GM18951 (cell line): ENCODE measurements around the gene SLIT3.

Experiments
- POLR2A ChIP-seq: IDR thresholded peaks from 4 replicates; pipeline ENCODE4 v1.6.1; 2011; ENCODE audit warnings: mild to moderate bottlenecking; ENCODE audit not compliant: insufficient read length, insufficient read depth; ENCODE audit errors: extremely low read depth
- in situ Hi-C: fragments of 300-500 bp; cut with MboI; formaldehyde crosslinking; loops from one replicate; pipeline ENCODE4 v1.12.0; 2022; ENCODE audit warnings: low sequenced_read_pairs, mixed read lengths, inconsistent platforms; ENCODE audit not compliant: unreplicated experiment

Gene SLIT3

DNA sequence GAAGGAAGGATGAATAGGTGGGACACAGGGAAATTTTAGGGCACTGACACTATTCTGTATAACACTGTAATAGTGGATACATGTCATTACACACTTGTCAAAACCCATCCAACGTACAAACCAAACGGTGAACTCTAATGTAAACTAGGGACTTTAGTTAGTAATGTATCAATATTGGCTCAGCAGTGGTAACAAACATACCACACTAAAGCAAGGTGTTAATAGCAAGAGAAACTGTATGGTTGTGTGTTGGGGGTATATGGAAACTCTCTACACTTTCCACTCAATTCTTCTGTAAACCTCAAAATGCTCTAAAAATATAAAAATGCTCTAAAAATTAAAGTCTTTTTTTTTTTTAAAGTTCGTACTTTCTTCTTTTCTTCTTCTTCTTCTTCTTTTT, 428.7 kb downstream of the SLIT3 start:
- in situ Hi-C loops = no loop called here
- TF ChIP-seq POLR2A = no peak

DNA sequence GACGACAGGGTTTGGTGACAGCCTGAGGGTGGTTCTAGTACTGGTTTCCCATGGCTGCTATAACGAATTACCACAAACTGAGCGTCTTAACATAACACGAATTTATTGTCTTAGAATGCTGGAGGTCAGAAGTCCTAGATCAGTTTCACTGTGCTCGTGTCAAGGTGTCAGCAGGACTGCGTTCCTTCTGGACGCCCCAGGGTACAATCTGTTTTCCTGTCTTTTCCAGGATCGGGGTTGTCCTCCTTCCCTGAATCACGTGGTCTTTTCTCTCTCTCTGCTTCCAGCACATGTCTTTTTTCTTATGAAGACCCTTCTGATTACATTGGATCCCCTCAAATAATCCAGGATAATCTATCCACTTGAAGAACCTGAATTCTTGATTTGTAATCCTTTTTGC, 430.0 kb downstream of the SLIT3 start:
- no peak for TF ChIP-seq POLR2A
- in situ Hi-C loops = no loop called here

DNA sequence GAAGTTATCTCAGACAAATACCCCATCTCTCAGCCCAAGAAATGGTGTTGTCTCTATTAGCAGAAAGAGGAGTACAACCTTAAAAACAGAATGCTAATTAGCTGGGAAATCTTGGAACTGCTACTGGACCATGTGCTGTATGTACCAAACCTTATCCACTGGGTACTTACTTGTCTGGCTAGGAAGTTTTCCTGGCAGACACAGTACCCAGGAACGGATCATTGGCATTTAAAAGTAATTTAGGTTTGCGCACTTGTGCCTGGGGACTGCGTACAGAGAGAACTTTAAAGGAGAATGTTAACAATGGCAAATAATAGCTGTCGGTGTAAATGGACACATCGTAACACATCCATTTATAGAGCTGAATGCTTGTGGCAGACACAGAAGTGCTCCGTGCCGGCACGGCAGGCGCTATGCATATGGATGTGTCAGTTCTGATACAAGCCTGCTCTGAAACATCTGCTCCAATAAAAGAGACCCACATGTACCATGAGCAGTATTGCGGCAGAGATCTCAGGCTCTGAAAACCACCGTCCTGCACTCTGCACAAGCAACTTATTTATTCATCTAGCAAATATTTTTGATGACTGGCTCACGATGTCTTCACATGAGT, 431.2 kb downstream of the SLIT3 start:
- TF ChIP-seq POLR2A = no peak
- in situ Hi-C loops = no loop called here

DNA sequence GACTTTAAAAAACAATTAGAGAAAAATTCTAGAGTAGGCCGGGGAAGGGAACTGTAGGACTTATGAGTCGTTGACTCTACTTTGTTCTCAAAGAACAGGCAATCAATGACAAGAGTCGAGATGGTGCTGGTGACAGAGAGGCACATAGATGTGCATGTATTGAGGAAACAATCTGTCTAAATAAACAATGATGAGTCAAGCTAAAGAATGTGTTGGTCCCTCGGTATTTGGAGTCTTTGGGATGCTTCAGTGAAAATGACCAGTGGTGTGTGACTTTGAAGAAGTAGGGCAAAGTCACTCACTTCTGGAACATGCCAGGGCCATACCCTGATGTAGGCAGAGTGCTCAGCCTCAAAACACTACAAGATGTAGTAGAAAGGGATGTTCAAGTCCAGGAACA, 433.7 kb downstream of the SLIT3 start:
- TF ChIP-seq POLR2A = no peak
- in situ Hi-C loops = no loop called here

DNA sequence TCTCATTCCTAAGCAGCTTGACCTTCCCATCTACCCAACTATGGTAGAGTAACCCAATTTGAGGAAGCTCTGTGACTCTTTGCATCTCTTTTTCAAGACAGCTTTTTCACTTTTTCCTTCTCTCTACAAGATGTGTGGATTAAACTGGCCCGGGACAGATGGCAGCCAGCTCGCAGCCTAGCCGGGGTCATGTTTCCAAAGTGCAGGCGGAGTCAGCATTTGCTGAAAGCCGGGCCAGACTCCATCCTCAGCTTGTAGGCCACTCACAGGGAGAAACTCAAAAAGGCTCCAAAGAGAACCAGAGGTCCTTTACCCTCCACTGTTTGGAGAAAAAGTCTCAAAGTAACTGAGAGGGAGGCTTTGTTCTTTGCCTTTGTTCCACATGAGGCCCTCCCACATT, 435.0 kb downstream of the SLIT3 start:
- no peak for TF ChIP-seq POLR2A
- in situ Hi-C loops = no loop called here

DNA sequence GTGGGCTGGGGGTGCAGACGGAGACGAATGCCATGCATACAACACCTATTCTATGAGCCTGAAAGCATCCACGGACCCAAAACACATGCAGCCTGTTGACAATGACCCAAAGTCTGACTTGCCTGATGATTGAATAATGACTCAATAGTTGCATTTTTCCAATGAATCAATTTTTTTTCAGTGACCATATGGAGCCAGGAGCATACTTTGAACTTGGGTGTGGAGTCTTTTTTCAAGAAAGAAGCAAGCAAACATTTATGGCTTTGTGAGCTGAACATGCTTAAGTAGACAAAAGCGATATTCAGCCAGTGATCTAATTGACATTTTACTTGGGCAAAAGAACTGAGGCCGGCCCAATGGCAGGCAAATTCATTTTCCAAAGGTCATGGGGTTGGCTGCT, 437.9 kb downstream of the SLIT3 start:
- in situ Hi-C loops = no loop called here

DNA sequence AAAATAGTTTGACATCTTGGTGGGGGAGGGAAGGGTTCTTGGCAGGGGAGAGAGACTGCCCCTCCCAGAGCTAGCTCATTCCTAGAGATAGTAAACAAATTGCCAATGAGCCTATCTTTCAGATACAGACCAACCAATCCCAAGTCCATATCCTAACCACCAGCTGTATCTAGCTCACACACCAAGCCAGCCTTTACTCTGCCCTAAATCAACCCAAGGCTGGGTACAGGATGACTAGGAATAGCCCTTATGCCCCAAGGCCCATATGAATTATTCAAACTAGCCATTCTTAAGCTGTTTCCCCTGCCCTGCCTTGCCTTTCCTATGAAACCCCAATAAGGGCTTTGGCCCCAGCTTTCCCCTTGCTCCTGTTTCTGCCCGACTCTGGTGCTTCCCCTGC, 440.4 kb downstream of the SLIT3 start:
- in situ Hi-C loops = no loop called here

More for the DNA sequence above, 437.9 kb downstream of the SLIT3 start:
- TF ChIP-seq POLR2A = no peak

DNA sequence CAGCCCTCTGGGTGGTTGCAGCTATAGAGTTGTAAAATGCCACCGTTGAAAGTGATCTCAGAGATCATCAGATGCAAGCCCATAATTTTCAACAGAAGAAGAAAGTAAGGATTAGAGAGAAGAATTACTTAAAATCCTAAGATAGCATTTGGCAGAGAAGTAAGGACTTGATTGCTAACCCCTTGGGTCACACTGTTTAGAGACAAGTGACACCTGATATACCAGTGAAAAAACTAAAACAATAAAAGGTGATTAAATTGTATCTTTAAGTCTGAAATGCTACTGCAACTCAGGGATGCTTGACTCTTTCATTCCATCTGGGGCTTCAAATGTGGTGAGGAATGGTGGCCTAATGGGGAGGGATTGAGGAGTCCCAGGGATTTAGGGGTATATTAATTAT, 440.9 kb downstream of the SLIT3 start:
- in situ Hi-C loops = no loop called here
- TF ChIP-seq POLR2A = no peak

More for the DNA sequence above, 440.4 kb downstream of the SLIT3 start:
- TF ChIP-seq POLR2A = no peak

DNA sequence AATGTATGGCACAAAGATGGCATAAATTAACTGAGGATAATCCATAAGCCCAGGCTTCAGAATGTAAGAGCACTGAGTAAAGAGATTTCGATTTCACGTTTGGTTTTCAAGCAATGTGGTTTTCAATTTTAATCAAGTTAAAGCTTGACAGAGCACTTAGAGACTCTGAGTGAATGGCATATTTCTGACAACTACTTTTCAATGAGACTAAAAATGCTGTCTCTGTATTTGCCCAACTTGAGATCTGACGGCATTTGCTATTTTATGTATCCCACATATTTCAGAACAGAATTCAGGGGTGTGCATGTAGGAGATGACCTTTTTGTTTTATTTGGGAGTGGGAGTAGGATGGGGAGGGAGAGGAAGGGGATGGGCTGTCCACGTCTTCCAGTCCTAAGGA, 441.5 kb downstream of the SLIT3 start:
- TF ChIP-seq POLR2A = no peak

DNA sequence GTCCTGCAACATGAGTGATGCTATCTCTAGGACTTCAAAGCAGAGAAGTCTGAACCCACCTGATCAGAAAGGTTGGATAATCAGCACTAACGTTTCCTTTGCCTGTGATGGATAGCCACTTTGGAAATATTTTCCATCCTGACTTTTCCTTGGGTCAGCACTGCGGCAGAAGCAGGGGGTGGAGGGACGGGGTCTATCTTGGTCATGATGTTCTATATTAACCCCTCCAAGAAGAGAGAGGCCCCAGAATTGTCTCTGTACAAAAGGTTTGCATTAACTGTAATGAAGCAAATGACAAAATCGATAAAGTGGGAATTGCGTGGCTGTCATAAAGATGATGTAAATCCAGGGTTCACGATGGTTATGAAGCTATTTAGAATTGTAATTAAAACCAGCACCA, 441.9 kb downstream of the SLIT3 start:
- TF ChIP-seq POLR2A = no peak
- in situ Hi-C loops = no loop called here

More for the DNA sequence above, 441.5 kb downstream of the SLIT3 start:
- in situ Hi-C loops = no loop called here

DNA sequence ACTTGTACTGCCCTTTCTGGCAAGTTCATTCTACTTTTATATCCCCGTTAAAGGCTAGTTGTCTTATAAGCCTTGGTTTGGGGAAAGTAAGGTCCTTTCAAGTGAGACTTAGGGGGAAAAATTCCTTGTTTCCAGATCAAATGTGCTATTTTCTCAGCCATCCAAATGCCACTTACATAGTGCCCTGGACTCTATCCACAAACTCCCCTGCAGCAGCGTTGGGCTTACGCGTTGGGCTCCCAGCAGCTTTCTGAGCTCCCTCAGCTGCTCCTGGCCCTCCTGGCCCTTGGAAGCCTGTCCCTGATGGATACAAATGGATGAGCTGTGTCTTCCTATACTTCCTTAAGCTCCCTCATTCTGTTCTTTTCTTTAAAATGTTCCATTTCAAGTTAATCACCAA, 442.6 kb downstream of the SLIT3 start:
- in situ Hi-C loops = no loop called here
- no peak for TF ChIP-seq POLR2A

DNA sequence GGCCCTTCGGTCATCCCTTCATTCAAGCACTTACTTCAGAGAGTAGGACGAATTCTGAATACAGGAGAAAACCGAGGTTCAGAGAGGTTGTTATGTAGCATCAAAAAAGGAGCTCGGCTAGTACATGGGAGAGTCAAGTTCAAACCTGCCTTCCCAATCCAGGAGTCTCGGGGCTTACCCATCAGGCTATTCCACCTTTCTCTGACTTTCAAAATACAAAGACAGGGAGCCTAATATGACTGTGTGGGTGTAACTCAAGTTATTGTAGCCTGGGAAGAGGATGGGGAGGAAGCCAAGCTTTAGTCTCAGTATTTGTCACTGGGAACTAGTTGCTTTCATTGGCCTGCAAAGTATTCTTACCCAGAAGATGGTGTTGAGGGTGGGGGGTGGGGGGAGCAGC, 447.0 kb downstream of the SLIT3 start:
- no peak for TF ChIP-seq POLR2A
- in situ Hi-C loops = no loop called here

DNA sequence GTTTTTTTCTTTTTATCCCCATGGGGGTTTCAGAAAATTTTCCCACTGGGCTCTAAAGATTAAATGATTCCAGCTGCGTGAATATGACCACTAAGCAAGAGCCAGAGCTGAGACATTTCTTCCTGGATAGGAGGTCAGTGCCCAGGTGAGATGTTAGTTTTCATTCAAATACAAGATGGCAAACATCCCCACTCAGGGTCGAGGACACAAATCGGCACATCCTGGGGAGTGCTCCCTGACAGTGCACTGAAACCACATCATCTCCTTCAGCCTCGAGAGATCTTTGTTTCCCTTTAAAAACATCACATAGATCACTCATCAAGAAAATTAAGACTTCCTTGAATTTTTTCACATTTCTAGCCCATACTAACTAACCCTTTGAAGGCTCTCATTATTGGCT, 448.6 kb downstream of the SLIT3 start:
- in situ Hi-C loops = no loop called here
- no peak for TF ChIP-seq POLR2A

DNA sequence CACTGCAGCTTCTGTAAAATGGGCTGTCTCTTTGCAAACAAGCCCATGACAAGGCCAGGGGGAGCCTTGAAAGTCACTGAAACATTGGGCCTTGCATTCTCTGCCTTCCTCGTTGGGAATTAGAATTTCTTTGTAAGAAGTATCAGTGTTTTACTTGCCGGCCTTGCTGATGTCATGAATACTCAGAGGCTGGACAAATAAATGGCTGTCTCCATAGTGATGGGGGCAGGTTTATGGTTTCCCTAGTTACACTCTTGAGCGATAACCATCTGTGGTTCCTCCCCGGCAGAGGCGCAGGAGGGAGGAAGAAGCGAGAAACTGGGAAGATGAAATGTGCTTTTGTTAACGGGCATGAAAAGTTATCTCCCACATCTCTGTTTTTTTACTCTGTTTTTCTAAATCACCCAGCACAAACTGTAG, 449.0 kb downstream of the SLIT3 start:
- in situ Hi-C loops = no loop called here
- TF ChIP-seq POLR2A = no peak

DNA sequence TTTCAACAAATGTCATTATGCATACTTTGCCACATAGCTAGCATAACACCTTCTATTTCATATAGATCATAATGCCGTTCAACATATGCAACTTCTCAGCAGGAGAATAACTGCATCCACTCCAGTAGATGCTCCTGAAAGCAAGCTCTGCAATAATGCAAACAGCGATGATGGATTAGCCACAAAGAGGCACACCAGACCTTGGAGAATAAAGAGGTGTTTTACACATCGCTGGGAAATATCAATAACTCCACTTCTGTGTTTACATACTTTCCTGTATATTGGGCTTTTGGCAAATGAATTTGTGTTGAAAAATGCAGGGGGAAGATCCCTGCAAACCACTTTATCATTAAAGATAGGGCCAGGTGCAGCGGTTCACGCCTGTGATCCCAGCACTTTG, 450.3 kb downstream of the SLIT3 start:
- in situ Hi-C loops = no loop called here

More for the DNA sequence above, 450.3 kb downstream of the SLIT3 start:
- TF ChIP-seq POLR2A = no peak
